OCI-M2 (cell line): ENCODE measurements around the gene GOLGA8K.
"Not testable (repeated sequence)": the region's sequence is repeated elsewhere in the genome, so short reads cannot be mapped to it uniquely, and the experiment has no call there.

Experiments
- DNase-seq: peaks from one replicate; lab custom pipeline; 2025; ENCODE audit not compliant: unreplicated experiment; lab: John Stamatoyannopoulos, UW

Gene GOLGA8K

GRCh38 chr15:32403192-32403591, at the start of gene GOLGA8K:
Gene GOLGA8K, minus strand, starts transcription at chr15:32403292. Its CDS starts 98 bp downstream, at chr15:32403194.
- DNase-seq = not testable (repeated sequence)

GRCh38 chr15:32440445-32440977, 37.4 kb upstream of the GOLGA8K start:
- not testable (repeated sequence) for DNase-seq

- not testable (repeated sequence) for DNase-seq
Measured at GRCh38 chr15:32434102-32434963, 31.2 kb upstream of the GOLGA8K start.

- DNase-seq = not testable (repeated sequence)
Measured at GRCh38 chr15:32427635-32428034, 24.5 kb upstream of the GOLGA8K start.

GRCh38 chr15:32426511-32426910, 23.4 kb upstream of the GOLGA8K start:
- not testable (repeated sequence) for DNase-seq

GRCh38 chr15:32407903-32408302, 4.8 kb upstream of the GOLGA8K start:
- not testable (repeated sequence) for DNase-seq

- not testable (repeated sequence) for DNase-seq
Measured at GRCh38 chr15:32396522-32396921, 6.6 kb downstream of the GOLGA8K start.

- not testable (repeated sequence) for DNase-seq
Measured at GRCh38 chr15:32394745-32395144, 8.3 kb downstream of the GOLGA8K start.

- DNase-seq = not testable (repeated sequence)
Measured at GRCh38 chr15:32388050-32388648, 14.9 kb downstream of the GOLGA8K start.

- DNase-seq = not testable (repeated sequence)
Measured at GRCh38 chr15:32385823-32386495, 17.1 kb downstream of the GOLGA8K start.

- DNase-seq = not testable (repeated sequence)
Measured at GRCh38 chr15:32374185-32374584, 28.9 kb downstream of the GOLGA8K start.

GRCh38 chr15:32373707-32374106, 29.4 kb downstream of the GOLGA8K start:
- not testable (repeated sequence) for DNase-seq

GRCh38 chr15:32372075-32372474, 31.0 kb downstream of the GOLGA8K start:
- not testable (repeated sequence) for DNase-seq

- DNase-seq = not testable (repeated sequence)
Measured at GRCh38 chr15:32370526-32370925, 32.6 kb downstream of the GOLGA8K start.

GRCh38 chr15:32370064-32370463, 33.0 kb downstream of the GOLGA8K start:
- DNase-seq = not testable (repeated sequence)

GRCh38 chr15:32366492-32366891, 36.6 kb downstream of the GOLGA8K start:
- DNase-seq = not testable (repeated sequence)

GRCh38 chr15:32365955-32366354, 37.1 kb downstream of the GOLGA8K start:
- DNase-seq = not testable (repeated sequence)

GRCh38 chr15:32364944-32365343, 38.1 kb downstream of the GOLGA8K start:
- not testable (repeated sequence) for DNase-seq

GRCh38 chr15:32363449-32363848, 39.6 kb downstream of the GOLGA8K start:
- not testable (repeated sequence) for DNase-seq

- not testable (repeated sequence) for DNase-seq
Measured at GRCh38 chr15:32361662-32362061, 41.4 kb downstream of the GOLGA8K start.

GRCh38 chr15:32358462-32358861, 44.6 kb downstream of the GOLGA8K start:
- not testable (repeated sequence) for DNase-seq
